Gastroesophageal sphincter (tissue), 4 donors: ENCODE results near the gene KRTAP10-6. TPM values are rescaled to one million over a fixed set of nuclear protein-coding genes. Genes with fewer than 3 reads are reported as not detected.
"Not testable (repeated sequence)": the region's sequence is repeated elsewhere in the genome, so short reads cannot be mapped to it uniquely, and the experiment has no call there.

Experiments used
- ATAC-seq: fragments of 150-250 bp; one replicate; pipeline ENCODE4 v1.9.1; 2016; ENCODE audit warnings: mild to moderate bottlenecking, moderate library complexity
- H3K27ac ChIP-seq, 4 donors: fragments of 200-600 bp; sonication (generic) in 3 of 4; 1 replicate in 3 of 4; 2 replicates in 1 of 4; pipeline ENCODE4 v1.5.1; 2016 to 2019
- H3K27me3 ChIP-seq: fragments of 200-600 bp; sonication (generic); one replicate; pipeline ENCODE4 v1.5.1; 2019
- H3K36me3 ChIP-seq, 2 donors: fragments of 200-600 bp; sonication (generic); one replicate each; pipeline ENCODE4 v1.5.1; 2019; ENCODE audit warnings: control low read depth in 1 of 2
- H3K4me1 ChIP-seq, 3 donors: fragments of 200-600 bp; sonication (generic); 1 replicate in 2 of 3; 2 replicates in 1 of 3; pipeline ENCODE4 v1.5.1; 2016 to 2019; ENCODE audit warnings: control low read depth in 2 of 3
- H3K4me3 ChIP-seq, 2 donors: fragments of 200-600 bp; sonication (generic); one replicate each; pipeline ENCODE4 v1.5.1; 2019; ENCODE audit warnings: mild to moderate bottlenecking in 1 of 2, moderate library complexity in 1 of 2
- H3K9me3 ChIP-seq, 3 donors: fragments of 200-600 bp; sonication (generic); one replicate each; pipeline ENCODE4 v1.5.1; 2017 to 2019; ENCODE audit warnings: control low read depth in 2 of 3
- EP300 ChIP-seq: sonication (generic); formaldehyde crosslinking; IDR thresholded peaks from one replicate; pipeline ENCODE4 v1.6.1; 2017; ENCODE audit warnings: antibody characterized with exemption, mild to moderate bottlenecking
- POLR2A ChIP-seq, 2 donors: fragments of 450-650 bp; IDR thresholded peaks; one replicate each; pipeline ENCODE4 v1.6.1; 2017; ENCODE audit warnings: antibody characterized with exemption in 2 of 2, mild to moderate bottlenecking in 2 of 2, moderate library complexity in 1 of 2
- POLR2AphosphoS5 ChIP-seq: sonication (generic); formaldehyde crosslinking; IDR thresholded peaks from one replicate; pipeline ENCODE4 v1.6.1; 2017; ENCODE audit warnings: antibody characterized with exemption
- WGBS, 2 donors: methylation state at CpG; one replicate each; pipeline ENCODE4 v1.1.5; 2018; ENCODE audit warnings: low coverage in 1 of 2; 5-methylcytosine and 5-hydroxymethylcytosine counted together
- total RNA-seq, 4 donors: library from RNA; depleted of rRNA; stranded (reverse); fragments of >200 nt; gene quantifications; one replicate each; pipeline ENCODE4 v1.1.0, GENCODE V29; 2016
- TF ChIP-seq, protein P1 (sequence below), 4 experiments: fragments of 200-600 bp in 2 of 4; fragments of 450-650 bp in 2 of 4; sonication (generic) in 1 of 4; IDR thresholded peaks; one replicate each; pipeline ENCODE4 v1.5.1; 2017 to 2019; ENCODE audit warnings: antibody characterized with exemption in 4 of 4, mild to moderate bottlenecking in 2 of 4, moderate library complexity in 2 of 4

KRTAP10-6 gene
- total RNA-seq, 4 donors from 2014 or later: not detected

DNA sequence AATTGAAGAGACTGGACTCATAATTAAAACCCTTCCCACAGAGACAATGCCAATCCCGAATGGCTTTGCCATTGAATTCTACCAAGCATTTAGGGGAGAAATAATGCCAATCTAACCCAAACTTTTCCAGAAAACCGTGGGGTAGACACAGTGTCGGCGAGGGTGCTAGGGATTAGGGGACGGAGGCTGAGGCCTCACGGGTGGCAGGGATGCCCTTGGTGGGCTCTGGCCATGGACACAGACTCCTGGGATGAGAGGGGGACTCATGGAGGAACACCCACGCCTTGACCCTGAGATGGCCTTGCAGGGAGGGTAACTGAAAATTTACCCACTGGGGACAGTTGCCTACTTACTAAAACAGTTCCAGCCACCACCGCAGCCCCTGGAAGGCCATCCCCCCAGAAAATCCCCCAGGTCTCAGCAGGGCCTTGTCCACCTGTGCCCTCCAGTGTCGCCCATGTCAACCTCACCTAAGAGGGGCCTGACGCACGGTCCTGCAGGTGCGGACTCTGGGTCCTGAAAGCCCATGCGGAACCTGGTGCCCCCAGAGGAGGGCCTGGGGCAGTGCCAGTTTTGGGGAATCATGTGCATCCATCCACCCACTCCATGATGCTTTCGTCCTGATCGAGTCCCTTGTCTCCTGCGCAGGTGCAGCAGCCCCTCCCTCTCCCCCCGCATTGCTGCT lies 13.8 kb downstream of the KRTAP10-6 start:
- Histone ChIP-seq H3K4me3 (no peak overlapping the region), H3K36me3 (no peaks in the 10 kb centered on the region), H3K9me3 (peaks cover 0 to 62% (median 0%) of the 10 kb centered on the region in 3 donors), H3K27me3 (peaks cover 58% of the 10 kb centered on the region), H3K27ac (no peak overlapping the region), H3K4me1 (peaks cover 0 to 4% (median 0%) of the 10 kb centered on the region in 3 donors)
- no peak for TF ChIP-seq POLR2AphosphoS5
- no peak for ATAC-seq
- WGBS, 2 donors: 87 to 92% methylated on average over 7 to 11 of the region's 17 CpGs

DNA sequence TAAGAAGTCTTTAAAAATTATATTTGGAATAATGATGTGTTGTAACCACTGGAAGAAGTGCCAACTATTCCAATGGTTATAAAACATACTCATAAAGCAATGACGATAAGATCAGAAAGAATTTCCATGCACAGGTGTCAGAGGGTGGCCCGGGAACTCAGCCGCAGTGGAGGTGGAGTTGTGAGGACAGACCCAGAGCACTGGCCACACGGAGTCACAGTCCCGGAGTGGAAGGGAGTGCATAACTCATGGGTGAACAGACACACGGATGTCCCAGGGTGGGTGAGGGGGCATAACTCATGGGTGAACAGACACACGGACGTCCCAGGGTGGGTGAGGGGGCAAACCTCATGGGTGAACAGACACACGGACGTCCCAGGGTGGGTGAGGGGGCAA lies 16.3 kb downstream of the KRTAP10-6 start:
- H3K4me3 ChIP-seq: no peak overlapping the region
- H3K27ac ChIP-seq: no peak overlapping the region
- H3K27me3 ChIP-seq: peaks cover 71% of the 10 kb centered on the region
- no peaks in the 10 kb centered on the region for H3K36me3 ChIP-seq
- ATAC-seq: no peak
- 70 to 76% methylated on average over 2 to 10 of the region's 10 CpGs for WGBS, 2 donors
- H3K9me3 ChIP-seq: peaks cover 0 to 56% (median 0%) of the 10 kb centered on the region in 3 donors
- TF ChIP-seq POLR2A (IDR thresholded peaks at IDR 0.05) (no peak), POLR2AphosphoS5 (no peak), EP300 (no peak)
- TF ChIP-seq, protein P1, sequence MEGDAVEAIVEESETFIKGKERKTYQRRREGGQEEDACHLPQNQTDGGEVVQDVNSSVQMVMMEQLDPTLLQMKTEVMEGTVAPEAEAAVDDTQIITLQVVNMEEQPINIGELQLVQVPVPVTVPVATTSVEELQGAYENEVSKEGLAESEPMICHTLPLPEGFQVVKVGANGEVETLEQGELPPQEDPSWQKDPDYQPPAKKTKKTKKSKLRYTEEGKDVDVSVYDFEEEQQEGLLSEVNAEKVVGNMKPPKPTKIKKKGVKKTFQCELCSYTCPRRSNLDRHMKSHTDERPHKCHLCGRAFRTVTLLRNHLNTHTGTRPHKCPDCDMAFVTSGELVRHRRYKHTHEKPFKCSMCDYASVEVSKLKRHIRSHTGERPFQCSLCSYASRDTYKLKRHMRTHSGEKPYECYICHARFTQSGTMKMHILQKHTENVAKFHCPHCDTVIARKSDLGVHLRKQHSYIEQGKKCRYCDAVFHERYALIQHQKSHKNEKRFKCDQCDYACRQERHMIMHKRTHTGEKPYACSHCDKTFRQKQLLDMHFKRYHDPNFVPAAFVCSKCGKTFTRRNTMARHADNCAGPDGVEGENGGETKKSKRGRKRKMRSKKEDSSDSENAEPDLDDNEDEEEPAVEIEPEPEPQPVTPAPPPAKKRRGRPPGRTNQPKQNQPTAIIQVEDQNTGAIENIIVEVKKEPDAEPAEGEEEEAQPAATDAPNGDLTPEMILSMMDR (IDR thresholded peaks at IDR 0.05): no peak
- no peaks in the 10 kb centered on the region for H3K4me1 ChIP-seq

DNA sequence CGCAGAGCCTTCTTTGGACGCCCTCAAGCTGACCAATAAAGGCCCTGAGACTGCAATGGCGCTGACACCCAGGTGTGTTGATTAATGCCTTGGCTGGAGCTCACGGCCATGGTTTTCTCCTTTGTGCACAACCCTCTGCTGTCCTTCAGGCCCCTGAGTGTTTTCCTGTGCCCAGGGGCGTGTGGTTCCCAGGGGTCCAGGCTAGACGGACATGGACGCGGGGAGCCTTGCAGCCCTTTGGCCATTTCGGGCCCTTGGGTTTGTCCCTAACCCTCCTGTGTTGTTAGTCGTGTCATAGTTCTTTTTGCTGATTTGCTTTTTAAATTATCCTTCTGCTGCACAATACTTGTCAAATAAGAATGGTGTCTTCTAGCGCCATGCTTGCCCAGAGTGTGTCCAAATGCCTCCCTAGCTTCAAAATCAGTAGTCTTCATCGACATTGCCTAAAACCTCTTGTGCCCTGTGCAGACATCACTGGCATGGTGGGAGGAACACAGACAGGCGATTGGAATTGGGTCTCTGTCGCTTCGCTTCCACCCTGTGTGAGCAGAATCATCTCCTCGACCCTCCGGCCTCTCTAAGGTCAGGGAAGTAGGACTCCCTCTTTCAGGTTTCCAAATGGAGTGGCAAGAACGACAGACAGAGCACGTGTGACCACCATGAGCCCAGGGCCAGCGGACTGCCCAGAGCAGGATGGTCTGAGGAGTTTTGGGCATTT lies 16.8 kb downstream of the KRTAP10-6 start:
- ATAC-seq: no peak
- TF ChIP-seq, protein P1 (IDR thresholded peaks at IDR 0.05): no peak
- no peak for TF ChIP-seq POLR2AphosphoS5
- no peak for TF ChIP-seq EP300
- Histone ChIP-seq H3K27ac (no peak overlapping the region), H3K4me1 (no peaks in the 10 kb centered on the region), H3K36me3 (no peaks in the 10 kb centered on the region), H3K27me3 (peaks cover 71% of the 10 kb centered on the region), H3K9me3 (peaks cover 0 to 51% (median 0%) of the 10 kb centered on the region in 3 donors), H3K4me3 (no peak overlapping the region)
- WGBS, 2 donors: 85 to 87% methylated on average over 8 to 14 of the region's 20 CpGs

DNA sequence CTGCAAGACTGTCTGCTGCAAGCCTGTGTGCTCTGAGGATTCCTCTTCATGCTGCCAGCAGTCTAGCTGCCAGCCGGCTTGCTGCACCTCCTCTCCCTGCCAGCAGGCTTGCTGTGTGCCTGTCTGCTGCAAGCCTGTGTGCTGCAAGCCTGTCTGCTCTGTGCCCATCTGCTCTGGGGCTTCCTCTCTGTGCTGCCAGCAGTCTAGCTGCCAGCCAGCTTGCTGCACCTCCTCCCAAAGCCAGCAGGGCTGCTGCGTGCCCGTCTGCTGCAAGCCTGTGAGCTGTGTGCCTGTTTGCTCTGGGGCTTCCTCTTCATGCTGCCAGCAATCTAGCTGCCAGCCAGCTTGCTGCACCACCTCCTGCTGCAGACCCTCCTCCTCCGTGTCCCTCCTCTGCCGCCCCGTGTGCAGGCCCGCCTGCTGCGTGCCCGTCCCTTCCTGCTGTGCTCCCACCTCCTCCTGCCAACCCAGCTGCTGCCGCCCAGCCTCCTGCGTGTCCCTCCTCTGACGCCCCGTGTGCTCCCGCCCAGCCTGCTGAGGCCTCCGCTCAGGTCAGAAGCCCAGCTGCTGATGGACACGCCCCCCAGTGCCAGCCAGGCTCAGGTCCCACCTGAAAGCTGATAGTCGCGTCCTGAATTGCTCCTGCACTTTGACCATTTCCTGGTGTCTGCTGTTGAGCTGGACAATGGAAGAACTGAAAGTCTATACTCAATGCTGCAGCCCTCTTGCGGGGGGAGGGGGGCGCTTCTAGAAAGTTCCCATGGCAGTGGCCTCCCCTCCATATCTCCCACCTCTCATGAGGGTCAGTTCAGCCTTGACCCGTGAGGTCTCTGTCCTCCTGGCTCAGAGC lies 17.6 kb downstream of the KRTAP10-6 start:
- peaks cover 0 to 43% (median 0%) of the 10 kb centered on the region in 3 donors for H3K9me3 ChIP-seq
- H3K27ac ChIP-seq: no peak overlapping the region
- TF ChIP-seq, protein P1 (IDR thresholded peaks at IDR 0.05): no peak
- no peak for TF ChIP-seq POLR2AphosphoS5
- TF ChIP-seq EP300: no peak
- no peak for TF ChIP-seq POLR2A (IDR thresholded peaks at IDR 0.05)
- ATAC-seq: no peak
- peaks cover 69% of the 10 kb centered on the region for H3K27me3 ChIP-seq
- H3K4me3 ChIP-seq: no peak overlapping the region
- no peaks in the 10 kb centered on the region for H3K36me3 ChIP-seq
- 29% methylated on average over 9 of the region's 21 CpGs; no CpG with 5 or more reads in 1 of the 2 donors for WGBS, 2 donors
- no peaks in the 10 kb centered on the region for H3K4me1 ChIP-seq

DNA sequence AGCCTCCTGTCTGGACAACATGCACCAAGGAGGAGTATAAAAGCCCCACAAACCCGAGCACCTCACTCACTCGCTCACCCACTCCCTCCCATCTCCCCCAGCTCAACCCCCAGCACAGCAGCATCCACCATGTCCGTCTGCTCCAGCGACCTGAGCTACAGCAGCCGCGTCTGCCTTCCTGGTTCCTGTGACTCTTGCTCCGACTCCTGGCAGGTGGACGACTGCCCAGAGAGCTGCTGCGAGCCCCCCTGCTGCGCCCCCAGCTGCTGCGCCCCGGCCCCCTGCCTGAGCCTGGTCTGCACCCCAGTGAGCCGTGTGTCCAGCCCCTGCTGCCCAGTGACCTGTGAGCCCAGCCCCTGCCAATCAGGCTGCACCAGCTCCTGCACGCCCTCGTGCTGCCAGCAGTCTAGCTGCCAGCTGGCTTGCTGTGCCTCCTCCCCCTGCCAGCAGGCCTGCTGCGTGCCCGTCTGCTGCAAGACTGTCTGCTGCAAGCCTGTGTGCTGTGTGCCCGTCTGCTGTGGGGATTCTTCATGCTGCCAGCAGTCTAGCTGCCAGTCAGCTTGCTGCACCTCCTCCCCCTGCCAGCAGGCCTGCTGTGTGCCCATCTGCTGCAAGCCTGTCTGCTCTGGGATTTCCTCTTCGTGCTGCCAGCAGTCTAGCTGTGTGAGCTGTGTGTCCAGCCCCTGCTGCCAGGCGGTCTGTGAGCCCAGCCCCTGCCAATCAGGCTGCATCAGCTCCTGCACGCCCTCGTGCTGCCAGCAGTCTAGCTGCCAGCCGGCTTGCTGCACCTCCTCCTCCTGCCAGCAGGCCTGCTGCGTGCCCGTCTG lies 18.5 kb downstream of the KRTAP10-6 start, which contains the start of gene KRTAP10-4:
Gene KRTAP10-4, plus strand, starts transcription at position 100 of the 827 bp plus-strand sequence. Its CDS starts 30 bp downstream, at position 130.
- peaks cover 0 to 42% (median 0%) of the 10 kb centered on the region in 3 donors for H3K9me3 ChIP-seq
- not testable (repeated sequence) for H3K36me3 ChIP-seq, ATAC-seq, H3K4me1 ChIP-seq, H3K4me3 ChIP-seq, H3K27ac ChIP-seq
- WGBS, 2 donors: no CpG with 5 or more reads among the region's 25 CpGs
- H3K27me3 ChIP-seq: peaks cover 69% of the 10 kb centered on the region
